ENCODE measurements around the gene ZNF587B.
A peak's percentile ranks its signal among the peaks of the same experiment; 100 is the strongest.
"Not testable (repeated sequence)": the region's sequence is repeated elsewhere in the genome, so short reads cannot be mapped to it uniquely, and the experiment has no call there.

ZNF587B gene

DNA sequence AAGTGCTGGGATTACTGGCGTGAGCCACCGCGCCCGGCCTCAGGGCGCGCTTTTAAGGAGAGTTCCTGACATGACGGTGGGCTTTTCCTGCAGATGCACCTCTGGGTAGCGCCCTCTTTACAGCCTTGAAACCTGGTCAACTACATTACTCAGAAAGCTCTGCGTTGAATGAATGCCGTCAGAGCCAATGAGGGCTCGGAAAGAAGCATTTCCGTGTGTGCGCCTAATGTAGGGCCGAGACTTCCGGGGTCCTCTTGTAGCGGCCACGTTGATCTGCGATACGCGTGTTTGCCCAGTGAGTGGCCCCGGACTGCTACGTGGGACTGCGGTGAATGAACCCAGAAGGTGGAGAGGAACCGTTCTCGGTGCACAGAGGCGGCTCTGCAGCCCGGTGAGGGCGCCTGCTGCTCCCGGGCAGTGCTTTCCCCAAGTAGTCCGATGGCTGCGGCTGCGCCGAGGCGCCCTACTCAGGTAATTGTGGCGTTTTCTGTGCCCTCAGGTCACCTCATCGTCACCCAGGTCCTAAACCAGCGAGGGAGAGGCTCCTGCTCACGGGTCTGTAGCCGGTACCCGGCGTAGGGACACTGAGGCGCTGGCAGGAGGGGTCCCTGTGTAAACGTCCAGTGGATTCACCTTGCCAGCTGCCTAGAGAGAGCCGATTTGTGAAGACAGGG is 10.5 kb upstream of the ZNF587B start:
- DNase-seq = peak; percentile 98

DNA sequence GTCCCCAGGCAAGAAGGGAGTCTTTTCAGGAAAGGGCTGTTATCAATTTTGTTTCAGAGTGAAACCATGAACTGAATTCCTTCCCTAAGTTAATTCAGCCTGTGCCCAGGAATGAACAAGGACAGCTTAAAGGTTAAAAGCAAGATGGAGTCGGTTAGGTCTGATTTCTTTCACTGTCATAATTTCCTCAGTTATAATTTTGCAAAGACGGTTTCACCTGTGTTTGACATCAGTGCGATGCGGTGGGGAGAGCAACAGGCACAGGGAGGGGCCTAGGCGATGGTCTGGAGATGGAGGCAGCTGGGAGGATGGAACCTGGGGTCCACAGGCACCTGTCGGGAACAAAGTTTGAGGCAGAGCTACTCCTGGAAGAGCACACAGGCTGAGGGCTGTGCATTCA is 9.5 kb upstream of the ZNF587B start:
- no peak for DNase-seq

DNA sequence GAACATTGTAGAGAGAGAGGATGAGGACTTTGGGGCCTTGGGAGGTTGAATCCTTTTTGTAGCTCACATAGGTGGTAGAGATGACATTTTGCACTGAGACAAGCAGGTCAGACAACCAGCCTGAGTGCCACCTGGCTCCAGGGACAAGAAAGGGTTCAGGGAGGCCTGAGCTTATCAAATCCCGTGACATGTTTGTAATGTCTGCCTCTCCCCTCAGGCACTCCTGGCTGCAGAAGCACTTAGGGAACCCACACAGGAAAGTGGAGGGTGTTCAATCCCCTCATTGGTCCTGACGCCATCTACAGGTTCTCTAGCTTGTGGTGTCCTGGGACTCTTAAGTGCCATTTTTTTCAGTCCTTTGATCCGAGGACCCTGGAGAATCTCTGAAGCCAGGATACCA is 9.0 kb upstream of the ZNF587B start:
- not testable (repeated sequence) for DNase-seq

DNA sequence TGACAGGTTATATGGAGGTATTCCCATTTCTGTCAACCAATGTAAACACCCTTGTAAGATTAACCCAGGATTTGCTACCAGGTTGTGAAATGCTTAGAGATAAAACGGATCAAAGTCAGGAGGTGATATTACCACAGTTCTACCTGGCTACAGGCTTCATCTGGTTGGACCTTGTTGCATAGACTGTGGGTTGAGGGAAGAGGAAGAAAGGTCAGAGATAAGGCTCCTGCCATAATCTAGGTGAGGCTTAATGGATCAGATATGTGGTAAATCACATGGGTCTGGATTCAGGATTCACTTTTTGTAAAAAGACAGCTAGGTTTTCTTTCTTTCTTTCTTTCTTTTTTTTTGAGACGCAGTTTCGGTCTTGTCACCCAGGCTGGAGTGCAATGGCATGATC is 8.6 kb upstream of the ZNF587B start:
- not testable (repeated sequence) for DNase-seq

DNA sequence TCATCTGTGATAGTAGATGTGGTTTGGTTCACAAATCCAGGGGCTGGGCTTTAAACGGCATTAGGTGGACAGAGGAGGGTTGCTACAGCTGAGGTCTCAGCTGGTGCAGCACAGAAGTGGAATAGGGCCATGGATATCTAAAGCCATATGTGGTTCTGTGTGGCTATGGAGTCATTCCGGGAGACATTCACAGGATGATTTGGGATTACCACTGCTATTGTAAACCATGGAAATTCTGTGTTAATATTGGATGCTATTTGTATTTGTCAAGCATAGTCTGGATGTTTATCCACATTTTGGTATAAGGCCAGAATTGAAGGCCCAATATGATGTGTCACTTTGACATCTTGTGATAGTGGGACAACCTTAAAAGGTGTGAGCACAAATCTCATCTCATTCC is 6.9 kb upstream of the ZNF587B start:
- DNase-seq = not testable (repeated sequence)

DNA sequence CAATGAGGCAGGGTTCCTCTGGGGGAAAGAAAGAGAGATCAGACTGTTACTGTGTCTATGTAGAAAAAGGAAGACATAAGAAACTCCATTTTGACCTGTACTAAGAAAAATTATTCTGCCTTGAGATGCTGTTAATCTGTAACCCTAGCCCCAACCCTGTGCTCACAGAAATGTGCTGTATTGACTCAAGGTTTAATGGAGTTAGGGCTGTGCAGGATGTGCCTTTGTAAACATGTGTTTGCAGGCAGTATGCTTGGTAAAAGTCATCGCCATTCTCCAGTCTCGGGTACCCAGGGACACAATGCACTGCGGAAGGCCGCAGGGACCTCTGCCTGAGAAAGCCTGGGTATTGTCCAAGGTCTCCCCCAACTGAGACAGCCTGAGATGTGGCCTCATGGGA is 6.5 kb upstream of the ZNF587B start:
- DNase-seq = not testable (repeated sequence)

DNA sequence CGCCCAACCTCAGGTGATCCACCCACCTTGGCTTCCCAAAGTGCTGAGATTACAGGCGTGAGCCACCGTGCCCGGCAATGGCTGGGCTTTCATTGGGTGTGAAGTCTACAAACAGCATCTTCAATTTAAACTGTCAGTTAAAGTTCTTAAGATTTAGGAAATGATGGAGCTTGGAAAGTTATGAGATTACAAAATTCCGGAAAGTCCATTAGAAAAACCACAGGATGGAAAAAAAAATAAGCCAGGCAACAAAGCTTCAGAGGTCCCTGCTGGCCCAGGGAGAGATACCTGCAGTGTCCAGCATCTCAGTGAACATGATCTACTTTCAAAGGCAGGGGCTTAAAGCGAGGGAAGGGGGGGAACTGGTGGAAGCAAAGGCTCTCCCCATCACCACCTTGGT is 4.6 kb upstream of the ZNF587B start:
- DNase-seq = no peak

DNA sequence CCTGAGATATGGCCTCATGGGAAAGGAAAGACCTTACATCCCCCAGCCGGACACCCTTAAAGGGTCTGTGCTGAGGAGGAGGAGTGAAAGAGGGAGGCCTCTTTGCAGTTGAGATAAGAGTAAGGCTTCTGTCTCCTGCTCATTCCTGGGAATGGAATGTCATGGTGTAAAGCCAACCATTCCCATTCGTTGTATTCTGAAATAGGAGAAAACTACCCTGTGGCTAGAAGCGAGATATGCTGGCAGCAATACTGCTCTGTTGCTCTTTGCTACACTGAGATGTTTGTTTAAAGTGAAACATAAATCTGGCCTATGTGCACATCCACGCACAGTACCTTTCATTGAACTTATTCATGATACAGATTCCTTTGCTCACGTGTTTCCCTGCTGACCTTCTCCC is 783 bp upstream of the ZNF587B start:
- DNase-seq = no peak

DNA sequence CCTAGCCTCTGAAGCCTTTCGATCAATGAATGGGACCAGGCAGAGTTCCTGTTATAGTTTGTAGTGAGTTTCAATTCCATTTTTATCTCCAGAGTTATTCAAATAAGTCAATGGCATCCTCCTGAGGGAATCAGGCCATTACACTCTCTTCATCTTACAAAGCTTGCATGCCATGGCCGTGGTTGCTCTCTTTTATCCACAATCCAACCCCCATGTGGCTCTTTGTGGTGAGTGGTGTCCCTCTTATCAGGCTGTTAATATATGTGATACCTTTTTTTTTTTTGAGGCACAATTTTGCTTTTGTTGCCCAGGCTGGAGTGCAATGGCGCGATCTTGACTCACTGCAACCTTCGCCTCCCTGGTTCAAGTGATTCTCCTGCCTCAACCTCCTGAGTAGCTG is 6.9 kb downstream of the ZNF587B start:
- not testable (repeated sequence) for DNase-seq

DNA sequence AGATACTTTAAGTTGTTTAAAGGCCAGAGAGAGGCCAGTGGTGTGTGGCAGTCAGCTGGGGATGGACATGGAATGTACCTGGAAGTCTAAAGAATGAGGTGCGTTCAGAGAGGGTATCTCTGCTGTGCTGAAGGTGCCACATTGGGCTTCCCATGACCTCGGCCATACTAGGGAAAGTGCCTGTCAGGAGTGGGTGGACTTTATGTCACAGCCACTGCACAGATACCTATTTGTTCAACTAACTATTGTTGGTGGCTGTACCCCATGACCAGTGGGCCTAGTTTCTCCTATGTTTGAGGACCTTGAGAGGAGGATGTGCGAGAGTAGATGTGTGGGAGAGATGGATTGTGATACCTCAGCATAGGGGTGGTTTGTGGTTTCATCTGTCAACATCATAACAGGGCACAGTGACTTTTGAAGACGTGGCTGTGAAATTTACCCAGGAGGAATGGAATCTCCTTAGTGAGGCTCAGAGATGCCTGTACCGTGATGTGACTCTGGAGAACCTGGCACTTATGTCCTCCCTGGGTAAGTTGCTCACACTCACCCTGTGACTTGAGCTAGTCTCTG is 8.6 kb downstream of the ZNF587B start:
- DNase-seq = not testable (repeated sequence)

DNA sequence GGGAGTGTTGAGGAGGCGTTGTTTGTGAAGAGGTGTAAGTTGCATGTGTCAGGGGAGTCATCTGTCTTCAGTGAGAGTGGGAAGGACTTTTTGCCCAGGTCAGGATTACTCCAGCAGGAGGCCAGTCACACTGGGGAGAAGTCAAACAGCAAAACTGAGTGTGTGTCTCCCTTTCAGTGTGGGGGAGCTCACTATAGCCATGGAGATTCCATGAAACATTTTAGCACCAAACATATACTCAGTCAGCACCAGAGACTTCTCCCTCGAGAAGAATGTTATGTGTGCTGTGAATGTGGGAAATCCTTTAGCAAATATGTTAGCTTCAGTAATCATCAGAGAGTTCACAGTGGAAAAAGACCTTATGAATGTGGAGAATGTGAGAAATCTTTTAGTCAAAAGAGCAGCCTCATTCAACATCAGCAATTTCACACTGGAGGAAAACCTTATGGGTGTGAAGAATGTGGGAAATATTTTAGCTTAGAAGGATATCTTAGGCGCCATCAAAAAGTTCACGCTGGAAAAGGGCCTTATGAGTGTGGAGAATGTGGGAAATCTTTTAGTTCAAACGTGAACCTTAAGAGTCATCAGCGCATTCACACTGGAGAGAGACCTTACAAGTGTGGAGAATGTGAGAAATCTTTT is 11.1 kb downstream of the ZNF587B start:
- DNase-seq = peak; percentile 12

DNA sequence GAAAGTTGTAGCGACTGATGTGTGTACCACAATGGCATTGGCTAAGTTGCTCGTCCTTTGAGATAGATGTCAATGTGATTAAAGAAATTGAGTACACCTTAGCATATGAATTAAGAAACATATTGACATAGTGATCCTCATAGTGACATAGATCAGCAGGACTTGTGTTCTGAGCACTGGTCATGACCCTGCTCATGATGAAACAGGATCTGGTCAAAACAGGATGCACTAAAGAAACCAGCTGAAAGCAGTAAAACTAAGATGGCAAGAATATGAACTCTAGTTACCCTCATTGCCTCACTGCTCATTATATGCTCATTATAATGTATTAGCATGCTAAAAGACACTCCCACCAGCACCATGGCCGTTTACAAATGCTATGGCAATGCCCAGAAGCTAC is 17.1 kb downstream of the ZNF587B start:
- DNase-seq = not testable (repeated sequence)

DNA sequence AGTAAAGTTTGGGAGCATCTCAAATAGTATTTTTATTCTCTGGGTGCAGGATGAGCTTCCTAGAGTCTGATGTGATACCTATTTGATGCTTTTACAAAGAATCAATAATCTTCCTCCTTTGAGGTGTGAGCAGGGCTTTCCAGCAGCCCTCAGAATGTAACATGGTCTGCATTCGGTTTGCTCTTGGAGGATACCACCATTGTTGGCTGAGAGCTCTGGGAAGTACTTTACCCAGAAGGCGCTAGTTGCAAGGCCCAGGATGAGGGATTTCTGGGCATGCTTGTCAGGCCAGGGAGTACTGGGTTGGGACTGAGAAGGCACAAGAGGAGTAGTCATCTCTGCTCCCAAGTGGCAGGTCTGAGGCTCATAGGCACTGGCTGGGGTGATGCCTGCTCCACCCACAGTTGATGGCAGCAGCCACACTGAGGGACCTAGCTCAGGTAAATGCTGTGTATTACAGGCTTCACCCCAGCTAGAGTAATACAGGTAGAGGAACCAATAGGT is 19.1 kb downstream of the ZNF587B start:
- DNase-seq = not testable (repeated sequence)

DNA sequence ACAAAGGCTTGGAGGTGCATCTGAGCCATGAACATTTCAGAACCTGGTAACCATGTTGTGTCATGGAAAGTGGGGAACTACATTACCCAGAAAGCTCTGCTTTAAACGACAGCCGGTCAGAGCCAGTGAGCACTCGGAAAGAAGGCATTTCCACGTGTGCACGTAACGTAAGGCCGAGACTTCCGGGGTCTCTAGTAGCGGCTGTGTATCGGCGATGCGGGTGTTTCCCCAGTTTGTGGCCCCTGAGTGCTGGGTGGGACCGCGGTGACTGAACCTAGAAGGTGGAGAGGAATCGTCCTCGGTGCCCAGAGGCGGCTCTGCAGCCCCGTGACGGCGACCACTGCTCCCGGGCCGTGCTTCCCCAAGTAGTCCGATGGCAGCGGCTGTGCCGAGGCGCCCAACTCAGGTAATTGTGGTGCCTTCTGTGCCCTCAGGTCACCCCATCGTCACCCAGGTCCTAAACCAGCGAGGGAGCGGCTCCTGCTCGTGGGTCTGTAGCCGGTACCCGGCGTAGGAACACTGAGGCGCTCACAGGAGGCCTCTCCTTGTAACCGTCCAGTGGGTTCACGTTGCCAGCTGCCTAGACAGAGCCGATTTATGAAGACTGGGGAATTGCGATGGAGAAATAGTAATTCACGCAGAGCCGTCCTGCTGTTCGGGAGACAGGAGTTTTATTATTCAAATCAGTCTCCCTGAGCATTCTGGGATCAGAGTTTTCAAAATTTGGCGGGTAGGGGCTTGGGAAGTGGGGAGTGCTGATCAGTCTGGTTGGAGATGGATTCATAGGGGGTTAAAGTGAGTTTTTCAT is 19.8 kb downstream of the ZNF587B start, which contains the start of gene ZNF587:
TSS of gene ZNF587 (plus strand) at position 194 of the 808 bp plus-strand sequence. CDS start at position 374, 180 bp downstream.
- peak; percentile 89 for DNase-seq

DNA sequence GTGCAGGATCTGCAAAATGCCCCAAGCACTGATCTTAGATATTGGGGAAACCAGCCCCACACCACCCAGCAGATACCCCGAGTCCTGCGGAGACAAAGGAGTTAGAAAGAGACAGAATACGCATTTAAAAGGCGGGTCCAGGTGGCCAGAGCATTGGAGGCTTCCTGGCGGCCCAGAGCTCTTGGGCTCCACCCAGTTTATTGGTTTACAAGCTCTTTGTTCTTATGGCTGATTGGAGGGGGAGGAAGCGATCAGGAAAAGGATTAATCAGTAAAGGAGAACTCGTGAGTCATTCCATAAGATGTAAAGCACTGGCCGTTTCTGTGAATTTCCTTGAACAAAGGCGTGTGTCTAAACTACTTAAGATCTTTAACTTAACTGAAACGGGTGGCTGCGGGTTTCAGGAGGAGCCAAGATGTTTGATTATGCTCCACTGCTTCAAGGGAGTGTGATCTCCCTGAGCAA is 20.5 kb downstream of the ZNF587B start:
- DNase-seq = peak; percentile 47

DNA sequence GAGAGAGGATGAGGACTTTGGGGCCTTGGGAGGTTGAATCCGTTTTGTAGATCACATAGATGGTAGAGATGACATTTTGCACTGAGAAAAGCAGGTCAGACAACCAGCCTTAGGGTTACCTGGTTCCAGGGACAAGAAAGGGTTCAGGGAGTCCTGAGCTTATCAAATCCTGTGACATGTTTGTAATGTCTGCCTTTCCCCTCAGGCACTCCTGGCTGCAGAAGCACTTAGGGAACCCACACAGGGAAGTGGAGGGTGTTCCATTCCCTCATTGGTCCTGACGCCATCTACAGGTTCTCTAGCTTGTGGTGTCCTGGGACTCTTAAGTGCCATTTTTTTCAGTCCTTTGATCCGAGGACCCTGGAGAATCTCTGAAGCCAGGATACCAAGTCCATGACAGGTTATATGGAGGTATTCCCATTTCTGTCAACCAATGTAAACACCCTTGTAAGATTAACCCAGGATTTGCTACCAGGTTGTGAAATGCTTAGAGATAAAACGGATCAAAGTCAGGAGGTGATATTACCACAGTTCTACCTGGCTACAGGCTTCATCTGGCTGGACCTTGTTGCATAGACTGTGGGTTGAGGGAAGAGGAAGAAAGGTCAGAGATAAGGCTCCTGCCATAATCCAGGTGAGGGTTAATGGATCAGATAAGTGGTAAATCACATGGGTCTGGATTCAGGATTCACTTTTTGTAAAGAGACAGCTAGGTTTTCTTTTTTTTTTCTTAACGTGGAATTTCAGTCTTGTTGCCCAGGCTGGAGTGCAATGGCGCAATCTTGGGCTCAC is 21.9 kb downstream of the ZNF587B start:
- not testable (repeated sequence) for DNase-seq

DNA sequence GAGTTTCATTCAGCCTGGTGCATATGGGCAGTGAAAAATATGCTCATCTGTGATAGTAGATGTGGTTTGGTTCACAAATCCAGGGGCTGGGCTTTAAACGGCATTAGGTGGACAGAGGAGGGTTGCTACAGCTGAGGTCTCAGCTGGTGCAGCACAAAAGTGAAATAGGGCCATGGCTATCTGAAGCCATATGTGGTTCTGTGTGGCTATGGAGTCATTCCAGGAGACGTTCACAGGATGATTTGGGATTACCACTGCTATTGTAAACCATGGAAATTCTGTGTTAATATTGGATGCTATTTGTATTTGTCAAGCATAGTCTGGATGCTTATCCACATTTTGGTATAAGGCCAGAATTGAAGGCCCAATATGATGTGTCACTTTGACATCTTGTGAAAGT is 24.0 kb downstream of the ZNF587B start:
- DNase-seq = not testable (repeated sequence)

DNA sequence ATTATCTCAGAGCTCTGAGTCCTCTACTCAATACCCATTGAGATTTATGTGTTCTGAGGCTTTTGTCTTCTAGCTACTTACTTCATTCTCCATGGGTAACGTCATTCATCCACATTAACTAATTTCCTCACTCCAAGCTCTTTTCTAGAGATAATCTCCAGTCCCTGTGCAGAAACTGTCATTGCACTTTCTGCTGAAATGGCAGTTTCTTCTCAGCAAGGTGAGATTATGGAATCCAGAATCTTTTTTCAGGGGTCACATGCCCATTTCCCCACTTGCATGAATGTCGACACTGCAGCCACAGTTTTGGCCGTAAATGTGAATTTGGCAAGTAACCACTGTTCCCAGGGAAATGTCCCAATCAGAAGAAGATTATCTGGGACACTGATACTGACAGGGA is 32.3 kb downstream of the ZNF587B start:
- DNase-seq = not testable (repeated sequence)

DNA sequence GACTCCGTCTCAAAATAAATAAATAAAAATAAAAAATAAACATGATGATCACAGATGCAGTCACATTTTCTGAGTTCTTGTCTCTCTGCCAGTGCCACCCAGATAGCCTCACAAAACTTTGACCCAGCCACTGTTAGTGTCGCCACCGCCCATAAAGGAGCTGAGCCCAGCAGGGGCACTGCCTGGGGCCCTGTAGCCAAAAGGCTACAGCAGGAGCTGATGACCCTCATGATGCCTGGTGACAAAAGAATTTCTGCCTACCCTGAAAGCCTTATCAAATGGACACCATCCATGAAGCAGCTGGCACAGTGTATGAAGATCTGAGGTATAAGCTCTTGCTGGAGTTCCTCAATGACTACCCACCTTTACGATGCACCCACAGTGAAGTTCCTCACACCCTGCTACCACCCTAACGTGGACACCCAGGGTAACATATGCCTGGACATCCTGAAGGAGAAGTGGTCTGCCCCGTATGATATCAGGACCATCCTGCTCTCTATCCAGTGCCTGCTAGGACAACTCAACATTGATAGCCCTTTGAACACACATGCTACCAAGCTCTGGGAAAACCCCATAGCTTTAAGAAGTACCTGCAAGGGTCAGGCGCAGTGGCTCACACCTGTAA is 37.9 kb downstream of the ZNF587B start:
- no peak for DNase-seq

DNA sequence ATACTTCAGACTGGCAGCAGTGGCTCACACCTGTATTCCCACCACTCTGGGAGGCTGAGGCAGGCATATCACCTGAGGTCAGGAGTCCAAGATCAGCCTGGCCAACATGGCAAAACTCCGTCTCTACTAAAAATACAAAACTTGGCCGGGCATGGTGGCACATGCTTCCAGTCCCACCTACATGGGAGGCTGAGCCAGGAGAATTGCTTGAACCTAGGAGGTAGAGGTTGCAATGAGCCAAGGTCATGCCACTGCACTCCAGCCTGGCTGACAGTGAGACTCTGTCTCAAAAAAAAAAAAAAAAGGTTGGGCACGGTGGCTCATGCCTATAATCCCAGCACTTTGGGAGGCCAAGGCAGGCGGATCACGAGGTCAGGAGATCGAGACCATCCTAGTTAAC is 39.6 kb downstream of the ZNF587B start:
- not testable (repeated sequence) for DNase-seq

DNA sequence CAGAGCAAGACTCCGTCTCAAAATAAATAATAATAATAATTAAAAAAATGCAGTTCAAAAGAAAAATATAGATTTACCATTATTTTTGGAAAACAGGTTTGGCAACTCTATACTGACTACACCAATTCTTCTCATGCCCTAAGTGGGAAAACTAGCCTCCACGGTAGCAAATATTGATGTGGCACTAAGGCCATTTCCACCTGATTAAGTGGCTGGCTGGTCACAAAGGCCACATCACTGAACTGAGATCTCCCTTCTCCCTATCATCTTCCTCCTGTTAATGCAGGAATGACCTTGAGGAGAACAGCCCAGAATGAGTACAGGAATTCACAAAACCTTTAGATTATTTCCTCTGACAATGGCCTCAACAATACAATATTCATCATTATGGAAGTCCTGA is 40.1 kb downstream of the ZNF587B start:
- DNase-seq = no peak

Measured in fibroblast of skin of back (primary cell).